ENCODE results near the gene APOC4.
A peak's percentile ranks its signal among the peaks of the same experiment; 100 is the strongest.

Gene APOC4

GRCh38 chr19:44954649-44955504 lies 12.8 kb downstream of the APOC4 start, which contains the start of gene CLPTM1 (continued):
- TF ChIP-seq ZNF280D (tag by site-specific recombination; IDR thresholded peaks at IDR 0.05): 0 out of 2 replicates have a peak, but pooled peaks have one; percentile 45
- peak; percentile 70; the same call in 1 of the 2 replicates for TF ChIP-seq ZSCAN30 (tag by site-specific recombination; IDR thresholded peaks at IDR 0.05)
- peak; percentile 99 for TF ChIP-seq KLF9 (tag by site-specific recombination; IDR thresholded peaks at IDR 0.05; ENCODE audit: low read depth)
- TF ChIP-seq ZNF398 (tag by site-specific recombination; IDR thresholded peaks at IDR 0.05): no peak
- no peak for TF ChIP-seq PBX3 (CRISPR knock-in tag; IDR thresholded peaks at IDR 0.05)
- TF ChIP-seq BCL6B (tag by site-specific recombination; IDR thresholded peaks at IDR 0.05): no peak
- no peak for TF ChIP-seq ZNF37A (tag by site-specific recombination; IDR thresholded peaks at IDR 0.05)
- TF ChIP-seq YY2 (tag by site-specific recombination; IDR thresholded peaks at IDR 0.05): peak; percentile 94
- no peak for TF ChIP-seq ZSCAN23 (tag by site-specific recombination; IDR thresholded peaks at IDR 0.05)
- TF ChIP-seq ZNF692 (tag by site-specific recombination; IDR thresholded peaks at IDR 0.05): peak; percentile 88
- no peak for TF ChIP-seq WT1 (tag by site-specific recombination; IDR thresholded peaks at IDR 0.05)
- TF ChIP-seq ZBTB10 (tag by site-specific recombination; IDR thresholded peaks at IDR 0.05): 0 out of 2 replicates have a peak, but pooled peaks have one; percentile 44
- no peak for TF ChIP-seq ZNF354C (tag by site-specific recombination; IDR thresholded peaks at IDR 0.05; ENCODE audit: borderline replicate concordance, low read depth)
- no peak for TF ChIP-seq ZIC2 (tag by site-specific recombination; IDR thresholded peaks at IDR 0.05)
- TF ChIP-seq ZNF362 (tag by site-specific recombination; IDR thresholded peaks at IDR 0.05): no peak
- TF ChIP-seq ZNF341 (tag by site-specific recombination; IDR thresholded peaks at IDR 0.05; ENCODE audit: low read depth): no peak
- TF ChIP-seq ZNF549 (tag by site-specific recombination; IDR thresholded peaks at IDR 0.05): no peak
- TF ChIP-seq ZEB2 (tag by site-specific recombination; IDR thresholded peaks at IDR 0.05): peak; percentile 87
- TF ChIP-seq EGR2 (tag by site-specific recombination; IDR thresholded peaks at IDR 0.05; ENCODE audit: low read depth): no peak
- TF ChIP-seq ZNF311 (tag by site-specific recombination; IDR thresholded peaks at IDR 0.05; ENCODE audit: borderline replicate concordance): no peak
- no peak for TF ChIP-seq ZNF416 (tag by site-specific recombination; IDR thresholded peaks at IDR 0.05)
- no peak for TF ChIP-seq ZNF433 (tag by site-specific recombination; IDR thresholded peaks at IDR 0.05; ENCODE audit: low read depth)
- TF ChIP-seq ZNF214 (tag by site-specific recombination; IDR thresholded peaks at IDR 0.05; ENCODE audit: borderline replicate concordance): no peak
